ENCODE results near the gene PCID2.

Gene PCID2

GRCh38 chr13:113157929-113158747, 50.3 kb downstream of the PCID2 start, which contains the start of gene PROZ:
PROZ (plus strand) TSS chr13:113158648; CDS start chr13:113158661, 13 bp downstream.
- no peak within 1 kb of the TSS for H3K27ac ChIP-seq (ENCODE audit: low read depth, low read length, poor library complexity, severe bottlenecking)
- H3K27me3 ChIP-seq (ENCODE audit: insufficient read depth, low read length) = peaks cover 22% of the 10 kb centered on the region; the same call in 1 of the 2 replicates
- H2AFZ ChIP-seq (ENCODE audit: low read length) = no peak within 1 kb of the TSS
- H3K9ac ChIP-seq (ENCODE audit: low read length) = no peak within 1 kb of the TSS
- H3K9me3 ChIP-seq (ENCODE audit: low read length) = peaks cover 8% of the 10 kb centered on the region
- H3K9me2 ChIP-seq (ENCODE audit: low read depth, low read length) = no peaks in the 10 kb centered on the region
- H4K20me1 ChIP-seq (ENCODE audit: insufficient read depth, low read length) = no peaks in the 10 kb centered on the region
- no peak within 1 kb of the TSS for H3K4me3 ChIP-seq (ENCODE audit: low read depth, low read length, poor library complexity, severe bottlenecking)
- no peak within 1 kb of the TSS for H3K4me2 ChIP-seq (ENCODE audit: low read length)
- no peaks in the 10 kb centered on the region for H3F3A ChIP-seq (ENCODE audit: insufficient read depth, low read length)
- H3K4me1 ChIP-seq (ENCODE audit: insufficient read depth, low read length, severe bottlenecking) = peaks cover 12% of the 10 kb centered on the region
- H3K79me2 ChIP-seq (ENCODE audit: insufficient read depth, low read length) = no peaks in the 10 kb centered on the region
- TF ChIP-seq EZH2 (IDR thresholded peaks at IDR 0.05; ENCODE audit: borderline replicate concordance, low read length) (no peak), CTCF (IDR thresholded peaks at IDR 0.05; ENCODE audit: low read length) (no peak)
- H3K36me3 ChIP-seq (ENCODE audit: insufficient read depth, low read length) = peaks cover 5% of the 10 kb centered on the region; the same call in 1 of the 2 replicates

GRCh38 chr13:113157206-113157928, 51.1 kb downstream of the PCID2 start:
- no peak overlapping the region for H3K4me3 ChIP-seq (ENCODE audit: low read depth, low read length, poor library complexity, severe bottlenecking)
- no peak overlapping the region for H2AFZ ChIP-seq (ENCODE audit: low read length)
- H3K9ac ChIP-seq (ENCODE audit: low read length) = no peak overlapping the region
- TF ChIP-seq CTCF (IDR thresholded peaks at IDR 0.05; ENCODE audit: low read length) (no peak), EZH2 (IDR thresholded peaks at IDR 0.05; ENCODE audit: borderline replicate concordance, low read length) (no peak)
- no peaks in the 10 kb centered on the region for H4K20me1 ChIP-seq (ENCODE audit: insufficient read depth, low read length)
- peaks cover 22% of the 10 kb centered on the region; the same call in 1 of the 2 replicates for H3K27me3 ChIP-seq (ENCODE audit: insufficient read depth, low read length)
- H3K4me2 ChIP-seq (ENCODE audit: low read length) = no peak overlapping the region
- H3K27ac ChIP-seq (ENCODE audit: low read depth, low read length, poor library complexity, severe bottlenecking) = no peak overlapping the region
- H3K79me2 ChIP-seq (ENCODE audit: insufficient read depth, low read length) = no peaks in the 10 kb centered on the region
- H3K9me2 ChIP-seq (ENCODE audit: low read depth, low read length) = no peaks in the 10 kb centered on the region
- peaks cover 5% of the 10 kb centered on the region; the same call in 1 of the 2 replicates for H3K36me3 ChIP-seq (ENCODE audit: insufficient read depth, low read length)
- H3K4me1 ChIP-seq (ENCODE audit: insufficient read depth, low read length, severe bottlenecking) = peaks cover 17% of the 10 kb centered on the region
- H3K9me3 ChIP-seq (ENCODE audit: low read length) = peaks cover 8% of the 10 kb centered on the region
- H3F3A ChIP-seq (ENCODE audit: insufficient read depth, low read length) = no peaks in the 10 kb centered on the region

DNA sequence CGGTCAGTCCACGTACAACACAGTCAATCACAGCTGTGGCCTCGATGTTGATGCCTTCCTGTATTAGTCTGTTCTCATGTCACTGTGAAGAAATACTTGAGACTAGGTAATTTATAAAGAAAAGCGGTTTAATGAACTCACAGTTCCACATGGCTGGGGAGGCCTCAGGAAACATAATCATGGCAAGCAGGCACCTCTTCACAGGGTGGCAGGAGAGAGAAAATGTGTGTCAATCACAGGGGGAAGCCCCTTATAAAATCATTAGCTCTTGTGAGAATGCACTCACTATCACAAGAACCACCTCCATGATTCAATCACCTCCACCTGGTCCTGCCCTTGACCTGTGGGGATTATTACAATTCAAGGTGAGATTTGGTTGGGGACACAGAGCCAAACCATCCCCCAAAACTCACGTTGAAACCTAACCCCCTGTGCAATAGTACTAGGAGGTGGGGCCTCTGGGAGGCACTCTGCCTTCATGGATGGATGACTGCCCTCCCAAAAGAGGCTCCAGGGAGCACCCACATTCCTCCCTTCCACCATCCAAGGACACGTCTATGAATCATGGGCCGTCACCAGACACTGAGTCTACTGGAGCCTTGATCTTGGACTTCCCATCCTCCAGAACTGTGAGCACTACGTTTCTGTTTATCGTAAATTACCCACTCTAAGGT, 52.4 kb downstream of the PCID2 start:
- Histone ChIP-seq H3F3A (ENCODE audit: insufficient read depth, low read length) (no peaks in the 10 kb centered on the region), H3K79me2 (ENCODE audit: insufficient read depth, low read length) (no peaks in the 10 kb centered on the region), H3K4me1 (ENCODE audit: insufficient read depth, low read length, severe bottlenecking) (peaks cover 17% of the 10 kb centered on the region), H2AFZ (ENCODE audit: low read length) (no peak overlapping the region), H3K4me2 (ENCODE audit: low read length) (no peak overlapping the region), H3K9ac (ENCODE audit: low read length) (no peak overlapping the region), H3K36me3 (ENCODE audit: insufficient read depth, low read length) (peaks cover 5% of the 10 kb centered on the region; the same call in 1 of the 2 replicates), H3K9me3 (ENCODE audit: low read length) (peaks cover 8% of the 10 kb centered on the region), H3K9me2 (ENCODE audit: low read depth, low read length) (no peaks in the 10 kb centered on the region), H4K20me1 (ENCODE audit: insufficient read depth, low read length) (no peaks in the 10 kb centered on the region), H3K27me3 (ENCODE audit: insufficient read depth, low read length) (peaks cover 26% of the 10 kb centered on the region; the same call in 1 of the 2 replicates), H3K27ac (ENCODE audit: low read depth, low read length, poor library complexity, severe bottlenecking) (no peak overlapping the region), H3K4me3 (ENCODE audit: low read depth, low read length, poor library complexity, severe bottlenecking) (no peak overlapping the region)
- TF ChIP-seq EZH2 (IDR thresholded peaks at IDR 0.05; ENCODE audit: borderline replicate concordance, low read length) (no peak), CTCF (IDR thresholded peaks at IDR 0.05; ENCODE audit: low read length) (no peak)

Data from OCI-LY1 (cell line).